HEK293 (cell line): ENCODE results near the gene PTPRCAP.
"Not testable (repeated sequence)": the region's sequence is repeated elsewhere in the genome, so short reads cannot be mapped to it uniquely, and the experiment has no call there.

Source experiments
- CTCF ChIA-PET: fragments of 350-600 bp; formaldehyde crosslinking; extraction: SDS; loops from one replicate; lab custom pipeline; 2021; ENCODE audit warnings: antibody characterized with exemption; lab: Yijun Ruan, JAX
- POLR2A ChIA-PET: fragments of 300-600 bp; formaldehyde crosslinking; extraction: SDS; loops from one replicate; lab custom pipeline; 2020; ENCODE audit warnings: antibody characterized with exemption, inconsistent platforms; lab: Yijun Ruan, JAX
- H3K27ac ChIP-seq: fragments of 200-500 bp; sonication (Bioruptor generic); 2 replicates; pipeline ENCODE4 v1.5.1; 2014; ENCODE audit warnings: low read depth, low read length, control low read depth, inconsistent platforms; ENCODE audit errors: extremely low read depth
- H3K36me3 ChIP-seq, 2 experiments: fragments of 200-500 bp in 1 of 2; sonication (Bioruptor generic) in 1 of 2; 1 replicate in 1 of 2; 2 replicates in 1 of 2; pipeline ENCODE4 v1.5.1; 2014 to 2017; ENCODE audit warnings: inconsistent platforms in 2 of 2, low read length in 2 of 2; ENCODE audit not compliant: control insufficient read depth in 2 of 2, insufficient read depth in 1 of 2
- H3K4me1 ChIP-seq: fragments of 200-500 bp; sonication (Bioruptor generic); 2 replicates; pipeline ENCODE4 v1.5.1; 2014; ENCODE audit warnings: mild to moderate bottlenecking, low read length, inconsistent platforms; ENCODE audit not compliant: control insufficient read depth, insufficient read depth
- H3K4me3 ChIP-seq: 2 replicates; pipeline ENCODE4 v1.5.1; 2011; ENCODE audit warnings: low read depth, mild to moderate bottlenecking, control low read depth, low read length, moderate library complexity
- H3K9me3 ChIP-seq: fragments of 200-500 bp; sonication (Bioruptor generic); 2 replicates; pipeline ENCODE4 v1.5.1; 2014; ENCODE audit warnings: low read depth, low read length, inconsistent platforms; ENCODE audit not compliant: control insufficient read depth, insufficient read depth
- GLIS1 ChIP-seq: fragments of 450-650 bp; formaldehyde crosslinking; IDR thresholded peaks from 2 replicates; pipeline ENCODE4 v1.5.1; 2016; ENCODE audit warnings: missing biosample characterization, missing genetic modification characterization
- GLIS2 ChIP-seq: fragments of 450-650 bp; formaldehyde crosslinking; IDR thresholded peaks from 2 replicates; pipeline ENCODE4 v1.5.1; 2016; ENCODE audit warnings: missing biosample characterization, missing genetic modification characterization
- KLF1 ChIP-seq: fragments of 450-650 bp; formaldehyde crosslinking; IDR thresholded peaks from 2 replicates; pipeline ENCODE4 v1.5.1; 2016; ENCODE audit warnings: missing biosample characterization, missing genetic modification characterization
- SP2 ChIP-seq: fragments of 450-650 bp; formaldehyde crosslinking; IDR thresholded peaks from 2 replicates; pipeline ENCODE4 v1.5.1; 2016; ENCODE audit warnings: missing biosample characterization, missing genetic modification characterization
- SP3 ChIP-seq: fragments of 450-650 bp; formaldehyde crosslinking; IDR thresholded peaks from 2 replicates; pipeline ENCODE4 v1.5.1; 2016; ENCODE audit warnings: missing biosample characterization, missing genetic modification characterization
- ZBTB6 ChIP-seq: fragments of 450-650 bp; formaldehyde crosslinking; IDR thresholded peaks from 2 replicates; pipeline ENCODE4 v1.5.1; 2017; ENCODE audit warnings: missing biosample characterization, missing genetic modification characterization
- ZNF23 ChIP-seq: fragments of 450-650 bp; formaldehyde crosslinking; IDR thresholded peaks from 2 replicates; pipeline ENCODE4 v1.5.1; 2016; ENCODE audit warnings: missing biosample characterization, missing genetic modification characterization, borderline replicate concordance
- TF ChIP-seq, protein P1 (sequence below): fragments of 450-650 bp; formaldehyde crosslinking; IDR thresholded peaks from 2 replicates; pipeline ENCODE4 v1.5.1; 2016; ENCODE audit warnings: missing biosample characterization, missing genetic modification characterization
- TF ChIP-seq, protein P2 (sequence below): fragments of 450-650 bp; formaldehyde crosslinking; IDR thresholded peaks from 2 replicates; pipeline ENCODE4 v1.5.1; 2016; ENCODE audit warnings: missing biosample characterization, missing genetic modification characterization

Gene PTPRCAP

DNA sequence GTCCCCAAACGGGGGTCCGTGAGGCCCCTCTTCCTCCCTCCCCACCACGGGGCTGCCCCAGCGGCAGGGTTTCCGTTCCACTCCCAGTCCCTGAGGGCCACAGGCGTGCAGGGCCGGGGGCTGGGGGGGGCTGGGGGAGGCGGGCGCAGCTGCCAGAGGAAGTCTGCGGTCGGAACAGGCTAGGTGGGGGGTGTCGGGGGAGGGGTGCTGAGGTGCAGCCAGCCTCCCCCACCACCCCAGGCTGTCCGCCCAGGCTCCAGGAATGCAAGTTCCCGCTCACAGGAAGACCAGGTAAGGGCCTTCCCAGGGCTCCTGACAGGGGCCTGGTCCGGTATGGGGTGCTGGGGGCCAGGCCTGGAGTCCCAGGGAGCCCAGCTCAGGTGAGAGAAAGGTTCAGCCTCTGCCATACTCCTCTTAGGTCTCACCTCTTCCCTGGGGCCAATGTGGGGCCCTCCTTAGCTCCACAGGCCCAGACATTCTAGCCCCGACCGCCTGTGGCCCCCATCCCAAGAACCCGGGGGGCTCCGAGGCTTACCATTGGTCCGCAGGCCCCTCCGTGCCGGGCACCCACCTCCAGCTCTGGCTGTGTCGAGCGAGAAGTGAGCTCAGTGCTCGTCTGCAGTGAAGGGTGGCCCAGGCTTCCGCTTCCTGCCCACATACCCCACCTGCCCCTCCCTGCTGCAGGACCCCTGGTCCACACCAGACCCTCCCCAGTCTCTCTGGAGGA is at the start of gene PTPRCAP:
PTPRCAP (minus strand) TSS at position 601 of the 727 bp plus-strand sequence; CDS start at position 538, 63 bp downstream.
- no peak within 1 kb of the TSS for H3K27ac ChIP-seq
- ChIA-PET CTCF (interaction anchor here (1.2 kb wide), 1 partner anchor 35 kb away, joined by 5 read pairs; the partner anchor contains the start of gene PPP1CA), POLR2A (interaction anchor here (0.6 to 2.6 kb wide), 9 partner anchors 9 to 1549 kb away, joined by 3 to 11 read pairs (median 4); partner anchors contain the start of genes FIBP, PPP1CA, RPS6KB2 and TMEM134)
- peak; percentile 37; the same call in 1 of the 2 replicates for TF ChIP-seq GLIS2
- no peak for TF ChIP-seq ZBTB6
- H3K9me3 ChIP-seq, result no peaks in the 10 kb centered on the region
- peaks cover 0 to 86% of the 10 kb centered on the region in 2 experiments; a peak in 1 of 3 replicates for H3K36me3 ChIP-seq
- H3K4me1 ChIP-seq, result no peaks in the 10 kb centered on the region
- no peak within 1 kb of the TSS for H3K4me3 ChIP-seq

GRCh38 chr11:67486481-67487195 is 49.2 kb upstream of the PTPRCAP start:
- TF ChIP-seq, protein P1, sequence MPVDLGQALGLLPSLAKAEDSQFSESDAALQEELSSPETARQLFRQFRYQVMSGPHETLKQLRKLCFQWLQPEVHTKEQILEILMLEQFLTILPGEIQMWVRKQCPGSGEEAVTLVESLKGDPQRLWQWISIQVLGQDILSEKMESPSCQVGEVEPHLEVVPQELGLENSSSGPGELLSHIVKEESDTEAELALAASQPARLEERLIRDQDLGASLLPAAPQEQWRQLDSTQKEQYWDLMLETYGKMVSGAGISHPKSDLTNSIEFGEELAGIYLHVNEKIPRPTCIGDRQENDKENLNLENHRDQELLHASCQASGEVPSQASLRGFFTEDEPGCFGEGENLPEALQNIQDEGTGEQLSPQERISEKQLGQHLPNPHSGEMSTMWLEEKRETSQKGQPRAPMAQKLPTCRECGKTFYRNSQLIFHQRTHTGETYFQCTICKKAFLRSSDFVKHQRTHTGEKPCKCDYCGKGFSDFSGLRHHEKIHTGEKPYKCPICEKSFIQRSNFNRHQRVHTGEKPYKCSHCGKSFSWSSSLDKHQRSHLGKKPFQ (tag by site-specific recombination), result no peak
- TF ChIP-seq ZNF23 (tag by site-specific recombination), result no peak
- Histone ChIP-seq H3K27ac (no peak overlapping the region), H3K4me1 (no peaks in the 10 kb centered on the region), H3K4me3 (no peak overlapping the region), H3K36me3 (peaks cover 0 to 48% of the 10 kb centered on the region in 2 experiments; a peak in 2 of 3 replicates), H3K9me3 (no peaks in the 10 kb centered on the region)
- CTCF ChIA-PET, result no interaction called here
- POLR2A ChIA-PET, result interaction anchor here (0.7 to 1.7 kb wide), 2 partner anchors 18 to 85 kb away, joined by 3 to 4 read pairs; partner anchors contain the start of gene PPP1CA

DNA sequence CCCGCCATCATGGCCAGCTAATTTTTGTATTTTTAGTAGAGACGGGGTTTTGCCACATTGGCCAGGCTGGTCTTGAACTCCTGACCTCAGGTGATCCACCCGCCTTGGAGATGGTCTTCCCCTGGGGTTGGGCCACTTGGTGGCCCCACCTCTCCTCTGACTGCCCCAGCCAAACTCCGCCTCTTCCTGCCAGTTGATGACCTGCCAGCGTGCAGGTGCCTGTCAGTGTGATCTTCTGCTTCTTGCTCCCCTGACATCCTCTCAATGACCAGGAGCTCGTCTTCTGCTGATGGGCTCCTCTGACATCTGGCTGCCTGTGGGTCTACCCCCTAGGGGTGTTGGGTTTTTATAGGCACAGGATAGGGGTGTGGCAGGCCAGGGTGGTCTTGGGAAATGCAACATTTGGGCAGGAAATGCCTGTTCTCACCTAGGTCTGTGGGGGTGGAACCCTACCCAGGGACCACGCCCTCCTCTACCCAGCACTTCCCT is 48.4 kb upstream of the PTPRCAP start:
- H3K27ac ChIP-seq, H3K4me1 ChIP-seq, H3K4me3 ChIP-seq, H3K9me3 ChIP-seq: not testable (repeated sequence)
- TF ChIP-seq SP2 (tag by site-specific recombination), result peak; percentile 21
- TF ChIP-seq, protein P2, sequence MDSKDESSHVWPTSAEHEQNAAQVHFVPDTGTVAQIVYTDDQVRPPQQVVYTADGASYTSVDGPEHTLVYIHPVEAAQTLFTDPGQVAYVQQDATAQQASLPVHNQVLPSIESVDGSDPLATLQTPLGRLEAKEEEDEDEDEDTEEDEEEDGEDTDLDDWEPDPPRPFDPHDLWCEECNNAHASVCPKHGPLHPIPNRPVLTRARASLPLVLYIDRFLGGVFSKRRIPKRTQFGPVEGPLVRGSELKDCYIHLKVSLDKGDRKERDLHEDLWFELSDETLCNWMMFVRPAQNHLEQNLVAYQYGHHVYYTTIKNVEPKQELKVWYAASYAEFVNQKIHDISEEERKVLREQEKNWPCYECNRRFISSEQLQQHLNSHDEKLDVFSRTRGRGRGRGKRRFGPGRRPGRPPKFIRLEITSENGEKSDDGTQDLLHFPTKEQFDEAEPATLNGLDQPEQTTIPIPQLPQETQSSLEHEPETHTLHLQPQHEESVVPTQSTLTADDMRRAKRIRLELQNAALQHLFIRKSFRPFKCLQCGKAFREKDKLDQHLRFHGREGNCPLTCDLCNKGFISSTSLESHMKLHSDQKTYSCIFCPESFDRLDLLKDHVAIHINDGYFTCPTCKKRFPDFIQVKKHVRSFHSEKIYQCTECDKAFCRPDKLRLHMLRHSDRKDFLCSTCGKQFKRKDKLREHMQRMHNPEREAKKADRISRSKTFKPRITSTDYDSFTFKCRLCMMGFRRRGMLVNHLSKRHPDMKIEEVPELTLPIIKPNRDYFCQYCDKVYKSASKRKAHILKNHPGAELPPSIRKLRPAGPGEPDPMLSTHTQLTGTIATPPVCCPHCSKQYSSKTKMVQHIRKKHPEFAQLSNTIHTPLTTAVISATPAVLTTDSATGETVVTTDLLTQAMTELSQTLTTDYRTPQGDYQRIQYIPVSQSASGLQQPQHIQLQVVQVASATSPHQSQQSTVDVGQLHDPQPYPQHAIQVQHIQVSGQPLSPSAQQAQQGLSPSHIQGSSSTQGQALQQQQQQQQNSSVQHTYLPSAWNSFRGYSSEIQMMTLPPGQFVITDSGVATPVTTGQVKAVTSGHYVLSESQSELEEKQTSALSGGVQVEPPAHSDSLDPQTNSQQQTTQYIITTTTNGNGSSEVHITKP (tag by site-specific recombination), result peak; percentile 56; the same call in 1 of the 2 replicates
- peak; percentile 23; the same call in 1 of the 2 replicates for TF ChIP-seq SP3 (tag by site-specific recombination)
- TF ChIP-seq KLF1, result peak; percentile 51
- peak; percentile 75 for TF ChIP-seq GLIS1 (tag by site-specific recombination)
- ChIA-PET POLR2A (interaction anchor here (0.7 to 1.7 kb wide), 2 partner anchors 17 to 85 kb away, joined by 3 to 4 read pairs; partner anchors contain the start of gene PPP1CA), CTCF (interaction anchor here (0.6 to 0.7 kb wide), 3 partner anchors 18 to 181 kb away, joined by 3 to 6 read pairs (median 3); no protein-coding TSS in a partner anchor)
- H3K36me3 ChIP-seq, result peaks cover 0 to 41% of the 10 kb centered on the region in 2 experiments; a peak in 2 of 3 replicates
